K562 (cell line): ENCODE data around the gene PHF14. TPM values are rescaled to one million over a fixed set of nuclear protein-coding genes. Genes with fewer than 3 reads are reported as not detected.

Source experiments
- GABPB1 ChIP-seq: sonication (generic); formaldehyde crosslinking; IDR thresholded peaks from 2 replicates; pipeline ENCODE4 v1.8.0; 2022; ENCODE audit warnings: mild to moderate bottlenecking, missing genetic modification reagents
- NFRKB ChIP-seq: fragments of 450-650 bp; IDR thresholded peaks from 2 replicates; pipeline ENCODE4 v1.6.1; 2016; ENCODE audit warnings: low read depth
- RB1 ChIP-seq: fragments of 450-650 bp; IDR thresholded peaks from 2 replicates; pipeline ENCODE4 v1.6.1; 2017; ENCODE audit warnings: low read depth, mild to moderate bottlenecking
- ZNF444 ChIP-seq: fragments of 250-450 bp; sonication (Bioruptor Pico); IDR thresholded peaks from 2 replicates; pipeline ENCODE4 v1.4.0; 2020; ENCODE audit warnings: mild to moderate bottlenecking, moderate library complexity
- ZNF77 ChIP-seq: fragments of 250-450 bp; sonication (Bioruptor Pico); IDR thresholded peaks from 2 replicates; pipeline ENCODE4 v1.5.0; 2020
- polyA plus RNA-seq, 8 experiments: library from polyadenylated mRNA; depleted of rRNA in 4 of 8; stranded (reverse) in 5 of 8; unstranded in 3 of 8; fragments of >200 nt; fragmentation: Nextera tagmentation in 2 of 8; fragmentation: Illumina TruSeq in 1 of 8; extraction: Ambion mirVana in 2 of 8; extraction: Trizol in 1 of 8; gene quantifications; 2 replicates each; pipeline versions ENCODE4 v1.2.1 to v1.2.3, GENCODE V29; 2011 to 2014; ENCODE audit warnings: inconsistent platforms in 1 of 8, missing spikeins in 1 of 8
- total RNA-seq, 7 experiments: library from RNA; depleted of rRNA in 6 of 7; stranded (reverse); fragments of >200 nt in 6 of 7; fragmentation: Illumina TruSeq in 2 of 7; extraction: Trizol in 2 of 7; gene quantifications; 2 replicates each; pipeline versions ENCODE4 v1.2.1 to v1.2.3, GENCODE V29; 2011 to 2021; ENCODE audit warnings: low replicate concordance in 1 of 7
- TF ChIP-seq, protein P1 (sequence below), 2 experiments: fragments of 450-650 bp in 1 of 2; sonication (generic) in 1 of 2; formaldehyde crosslinking in 1 of 2; IDR thresholded peaks; 2 replicates each; pipeline versions ENCODE4 v1.7.1 to v1.9.0; 2016 to 2022; ENCODE audit warnings: inconsistent platforms in 1 of 2, mild to moderate bottlenecking in 1 of 2, missing genetic modification reagents in 1 of 2
- TF ChIP-seq, protein P2 (sequence below): IDR thresholded peaks from 3 replicates; pipeline ENCODE4 v1.6.1; 2011; ENCODE audit warnings: borderline replicate concordance, mild to moderate bottlenecking, moderate library complexity; ENCODE audit not compliant: insufficient read length; ENCODE audit errors: extremely low read depth
- TF ChIP-seq, protein P3 (sequence below), 2 experiments: IDR thresholded peaks in 1 of 2; conservative IDR thresholded peaks in 1 of 2; 2 replicates each; pipeline ENCODE4 v1.6.1; 2016; ENCODE audit warnings: low read depth in 2 of 2, mild to moderate bottlenecking in 1 of 2, missing compliant biosample characterization in 1 of 2, missing genetic modification characterization in 1 of 2, moderate library complexity in 1 of 2
- TF ChIP-seq, protein P4 (sequence below): sonication (generic); formaldehyde crosslinking; IDR thresholded peaks from 2 replicates; pipeline ENCODE4 v1.8.1; 2022; ENCODE audit warnings: missing genetic modification reagents

PHF14 gene
- total and polyA plus RNA-seq, 9 of the 15 experiments (the other 6 are each of a cell fraction or from before 2014, with no cell fraction given), result 27.5 to 67.6 (median 41.4) TPM

DNA sequence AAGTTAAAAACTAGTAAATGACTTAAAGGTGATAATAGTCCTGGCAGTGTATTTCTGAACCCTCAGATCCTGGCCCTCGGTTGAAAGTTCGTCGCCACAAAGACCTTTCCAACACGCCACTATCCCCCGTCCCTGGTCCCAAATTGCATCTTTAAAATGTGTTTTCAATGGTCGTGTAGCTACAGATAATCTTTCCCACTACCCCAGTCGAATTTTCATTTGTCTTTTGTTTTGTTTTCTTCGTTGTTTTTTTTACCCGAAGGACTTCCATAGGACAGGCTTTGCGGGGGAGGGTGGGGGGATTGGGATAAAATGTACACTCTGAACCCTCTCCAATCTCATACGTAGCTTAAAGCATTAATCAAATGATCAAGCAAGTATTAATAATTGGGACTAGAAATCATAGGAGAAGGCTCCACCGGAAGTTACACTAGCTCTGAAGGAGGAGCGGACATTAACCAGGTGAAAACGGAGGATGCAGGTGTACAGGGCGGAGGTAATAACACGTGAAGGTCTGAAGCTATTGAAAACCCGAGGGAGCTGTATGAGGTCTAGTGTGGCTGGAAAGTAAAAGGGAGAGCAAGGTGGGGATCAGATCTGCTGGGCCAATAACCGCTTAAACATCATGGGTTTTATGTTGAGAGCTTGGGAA lies 32.8 kb upstream of the PHF14 start (continued):
- TF ChIP-seq, protein P1, sequence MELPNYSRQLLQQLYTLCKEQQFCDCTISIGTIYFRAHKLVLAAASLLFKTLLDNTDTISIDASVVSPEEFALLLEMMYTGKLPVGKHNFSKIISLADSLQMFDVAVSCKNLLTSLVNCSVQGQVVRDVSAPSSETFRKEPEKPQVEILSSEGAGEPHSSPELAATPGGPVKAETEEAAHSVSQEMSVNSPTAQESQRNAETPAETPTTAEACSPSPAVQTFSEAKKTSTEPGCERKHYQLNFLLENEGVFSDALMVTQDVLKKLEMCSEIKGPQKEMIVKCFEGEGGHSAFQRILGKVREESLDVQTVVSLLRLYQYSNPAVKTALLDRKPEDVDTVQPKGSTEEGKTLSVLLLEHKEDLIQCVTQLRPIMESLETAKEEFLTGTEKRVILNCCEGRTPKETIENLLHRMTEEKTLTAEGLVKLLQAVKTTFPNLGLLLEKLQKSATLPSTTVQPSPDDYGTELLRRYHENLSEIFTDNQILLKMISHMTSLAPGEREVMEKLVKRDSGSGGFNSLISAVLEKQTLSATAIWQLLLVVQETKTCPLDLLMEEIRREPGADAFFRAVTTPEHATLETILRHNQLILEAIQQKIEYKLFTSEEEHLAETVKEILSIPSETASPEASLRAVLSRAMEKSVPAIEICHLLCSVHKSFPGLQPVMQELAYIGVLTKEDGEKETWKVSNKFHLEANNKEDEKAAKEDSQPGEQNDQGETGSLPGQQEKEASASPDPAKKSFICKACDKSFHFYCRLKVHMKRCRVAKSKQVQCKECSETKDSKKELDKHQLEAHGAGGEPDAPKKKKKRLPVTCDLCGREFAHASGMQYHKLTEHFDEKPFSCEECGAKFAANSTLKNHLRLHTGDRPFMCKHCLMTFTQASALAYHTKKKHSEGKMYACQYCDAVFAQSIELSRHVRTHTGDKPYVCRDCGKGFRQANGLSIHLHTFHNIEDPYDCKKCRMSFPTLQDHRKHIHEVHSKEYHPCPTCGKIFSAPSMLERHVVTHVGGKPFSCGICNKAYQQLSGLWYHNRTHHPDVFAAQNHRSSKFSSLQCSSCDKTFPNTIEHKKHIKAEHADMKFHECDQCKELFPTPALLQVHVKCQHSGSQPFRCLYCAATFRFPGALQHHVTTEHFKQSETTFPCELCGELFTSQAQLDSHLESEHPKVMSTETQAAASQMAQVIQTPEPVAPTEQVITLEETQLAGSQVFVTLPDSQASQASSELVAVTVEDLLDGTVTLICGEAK (IDR thresholded peaks at IDR 0.05), result peak; percentile 63
- TF ChIP-seq, protein P1 (CRISPR knock-in tag; IDR thresholded peaks at IDR 0.05), result no peak
- TF ChIP-seq ZNF77 (CRISPR knock-in tag) (no peak), NFRKB (peak; percentile 59), RB1 (no peak), ZNF444 (CRISPR knock-in tag) (no peak), GABPB1 (CRISPR knock-in tag) (0 out of 2 replicates have a peak, but pooled peaks have one; percentile 0)
- TF ChIP-seq, protein P2, sequence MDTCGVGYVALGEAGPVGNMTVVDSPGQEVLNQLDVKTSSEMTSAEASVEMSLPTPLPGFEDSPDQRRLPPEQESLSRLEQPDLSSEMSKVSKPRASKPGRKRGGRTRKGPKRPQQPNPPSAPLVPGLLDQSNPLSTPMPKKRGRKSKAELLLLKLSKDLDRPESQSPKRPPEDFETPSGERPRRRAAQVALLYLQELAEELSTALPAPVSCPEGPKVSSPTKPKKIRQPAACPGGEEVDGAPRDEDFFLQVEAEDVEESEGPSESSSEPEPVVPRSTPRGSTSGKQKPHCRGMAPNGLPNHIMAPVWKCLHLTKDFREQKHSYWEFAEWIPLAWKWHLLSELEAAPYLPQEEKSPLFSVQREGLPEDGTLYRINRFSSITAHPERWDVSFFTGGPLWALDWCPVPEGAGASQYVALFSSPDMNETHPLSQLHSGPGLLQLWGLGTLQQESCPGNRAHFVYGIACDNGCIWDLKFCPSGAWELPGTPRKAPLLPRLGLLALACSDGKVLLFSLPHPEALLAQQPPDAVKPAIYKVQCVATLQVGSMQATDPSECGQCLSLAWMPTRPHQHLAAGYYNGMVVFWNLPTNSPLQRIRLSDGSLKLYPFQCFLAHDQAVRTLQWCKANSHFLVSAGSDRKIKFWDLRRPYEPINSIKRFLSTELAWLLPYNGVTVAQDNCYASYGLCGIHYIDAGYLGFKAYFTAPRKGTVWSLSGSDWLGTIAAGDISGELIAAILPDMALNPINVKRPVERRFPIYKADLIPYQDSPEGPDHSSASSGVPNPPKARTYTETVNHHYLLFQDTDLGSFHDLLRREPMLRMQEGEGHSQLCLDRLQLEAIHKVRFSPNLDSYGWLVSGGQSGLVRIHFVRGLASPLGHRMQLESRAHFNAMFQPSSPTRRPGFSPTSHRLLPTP, result no peak
- TF ChIP-seq, protein P3, sequence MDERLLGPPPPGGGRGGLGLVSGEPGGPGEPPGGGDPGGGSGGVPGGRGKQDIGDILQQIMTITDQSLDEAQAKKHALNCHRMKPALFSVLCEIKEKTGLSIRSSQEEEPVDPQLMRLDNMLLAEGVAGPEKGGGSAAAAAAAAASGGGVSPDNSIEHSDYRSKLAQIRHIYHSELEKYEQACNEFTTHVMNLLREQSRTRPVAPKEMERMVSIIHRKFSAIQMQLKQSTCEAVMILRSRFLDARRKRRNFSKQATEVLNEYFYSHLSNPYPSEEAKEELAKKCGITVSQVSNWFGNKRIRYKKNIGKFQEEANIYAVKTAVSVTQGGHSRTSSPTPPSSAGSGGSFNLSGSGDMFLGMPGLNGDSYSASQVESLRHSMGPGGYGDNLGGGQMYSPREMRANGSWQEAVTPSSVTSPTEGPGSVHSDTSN (CRISPR knock-in tag; IDR thresholded peaks at IDR 0.05; ENCODE audit: low read depth), result no peak
- TF ChIP-seq, protein P3 (tag; conservative IDR thresholded peaks at IDR 0.05; ENCODE audit: low read depth), result 0 out of 2 replicates have a peak, but pooled peaks have one; percentile 8
- TF ChIP-seq, protein P4, sequence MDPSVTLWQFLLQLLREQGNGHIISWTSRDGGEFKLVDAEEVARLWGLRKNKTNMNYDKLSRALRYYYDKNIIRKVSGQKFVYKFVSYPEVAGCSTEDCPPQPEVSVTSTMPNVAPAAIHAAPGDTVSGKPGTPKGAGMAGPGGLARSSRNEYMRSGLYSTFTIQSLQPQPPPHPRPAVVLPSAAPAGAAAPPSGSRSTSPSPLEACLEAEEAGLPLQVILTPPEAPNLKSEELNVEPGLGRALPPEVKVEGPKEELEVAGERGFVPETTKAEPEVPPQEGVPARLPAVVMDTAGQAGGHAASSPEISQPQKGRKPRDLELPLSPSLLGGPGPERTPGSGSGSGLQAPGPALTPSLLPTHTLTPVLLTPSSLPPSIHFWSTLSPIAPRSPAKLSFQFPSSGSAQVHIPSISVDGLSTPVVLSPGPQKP (CRISPR knock-in tag), result no peak
